ENCODE results near the gene ISOC2.

- TF ChIP-seq, protein P1, sequence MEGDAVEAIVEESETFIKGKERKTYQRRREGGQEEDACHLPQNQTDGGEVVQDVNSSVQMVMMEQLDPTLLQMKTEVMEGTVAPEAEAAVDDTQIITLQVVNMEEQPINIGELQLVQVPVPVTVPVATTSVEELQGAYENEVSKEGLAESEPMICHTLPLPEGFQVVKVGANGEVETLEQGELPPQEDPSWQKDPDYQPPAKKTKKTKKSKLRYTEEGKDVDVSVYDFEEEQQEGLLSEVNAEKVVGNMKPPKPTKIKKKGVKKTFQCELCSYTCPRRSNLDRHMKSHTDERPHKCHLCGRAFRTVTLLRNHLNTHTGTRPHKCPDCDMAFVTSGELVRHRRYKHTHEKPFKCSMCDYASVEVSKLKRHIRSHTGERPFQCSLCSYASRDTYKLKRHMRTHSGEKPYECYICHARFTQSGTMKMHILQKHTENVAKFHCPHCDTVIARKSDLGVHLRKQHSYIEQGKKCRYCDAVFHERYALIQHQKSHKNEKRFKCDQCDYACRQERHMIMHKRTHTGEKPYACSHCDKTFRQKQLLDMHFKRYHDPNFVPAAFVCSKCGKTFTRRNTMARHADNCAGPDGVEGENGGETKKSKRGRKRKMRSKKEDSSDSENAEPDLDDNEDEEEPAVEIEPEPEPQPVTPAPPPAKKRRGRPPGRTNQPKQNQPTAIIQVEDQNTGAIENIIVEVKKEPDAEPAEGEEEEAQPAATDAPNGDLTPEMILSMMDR (IDR thresholded peaks at IDR 0.05; ENCODE audit: insufficient read depth, low read length), result no peak
- TF ChIP-seq GABPA (IDR thresholded peaks at IDR 0.05; ENCODE audit: low read depth), result no peak
- no peak for TF ChIP-seq POLR2AphosphoS5 (IDR thresholded peaks at IDR 0.05; ENCODE audit: low read depth)
Measured at GRCh38 chr19:55419624-55420236, 41.7 kb downstream of the ISOC2 start.
